Lower leg skin (tissue), 3 donors: ENCODE measurements around the gene GRID2.

Experiments
- CTCF ChIP-seq, 3 donors: fragments of 450-650 bp; IDR thresholded peaks; one replicate each; pipeline ENCODE4 v1.5.1; 2016; ENCODE audit warnings: antibody characterized with exemption in 3 of 3, mild to moderate bottlenecking in 3 of 3, moderate library complexity in 2 of 3
- POLR2A ChIP-seq, 2 donors: fragments of 450-650 bp; IDR thresholded peaks; one replicate each; pipeline ENCODE4 v1.6.1; 2016 to 2017; ENCODE audit warnings: antibody characterized with exemption in 2 of 2, mild to moderate bottlenecking in 1 of 2, moderate library complexity in 1 of 2

- no peak for TF ChIP-seq CTCF (IDR thresholded peaks at IDR 0.05)
- TF ChIP-seq POLR2A (IDR thresholded peaks at IDR 0.05) = no peak
These were observed 1092.5 kb downstream of the GRID2 start for GRCh38 chr4:93396272-93396671.
